ENCODE results near the gene SLC24A3.

SLC24A3 gene

DNA sequence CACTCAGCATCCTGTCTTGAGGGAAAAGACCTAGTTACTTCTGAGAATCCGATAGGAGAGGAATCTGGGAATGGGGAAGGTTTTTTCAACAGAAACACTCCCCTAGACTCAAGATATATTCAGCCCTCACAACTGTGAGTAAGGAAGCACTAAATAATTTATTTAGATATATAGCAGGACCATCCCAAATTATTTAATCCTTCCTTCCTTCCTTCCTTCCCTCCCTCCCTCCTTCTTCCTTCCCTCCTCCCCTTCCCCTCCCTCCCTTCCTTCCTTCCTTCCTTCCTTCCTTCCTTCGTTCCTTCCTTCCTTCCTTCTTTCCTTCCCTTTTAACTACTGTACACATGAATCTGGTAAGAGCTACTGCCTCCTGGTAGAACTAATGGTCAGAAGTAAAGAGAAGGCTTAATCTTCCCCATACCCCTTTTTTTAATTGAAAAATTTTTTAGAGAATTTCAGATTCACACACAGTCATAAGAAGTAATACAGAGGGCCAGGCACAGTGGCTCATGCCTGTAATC lies 10.1 kb downstream of the SLC24A3 start:
- Histone ChIP-seq H3K9me3 (ENCODE audit: control insufficient read depth, insufficient read depth, low read depth, low read length) (no peaks in the 10 kb centered on the region), H3K4me3 (ENCODE audit: low read depth, low read length) (no peak overlapping the region), H3K27ac (ENCODE audit: extremely low read depth, low read depth, low read length) (no peak overlapping the region), H3K36me3 (ENCODE audit: control insufficient read depth in 2 of 2, insufficient read depth in 1 of 2, low read length in 2 of 2) (no peaks in the 10 kb centered on the region), H3K4me1 (ENCODE audit: control insufficient read depth, insufficient read depth, low read length) (no peaks in the 10 kb centered on the region)
- POLR2A ChIA-PET = no interaction called here
- TF ChIP-seq ZBTB8A (tag by site-specific recombination; IDR thresholded peaks at IDR 0.05) = no peak
- TF ChIP-seq, protein P1, sequence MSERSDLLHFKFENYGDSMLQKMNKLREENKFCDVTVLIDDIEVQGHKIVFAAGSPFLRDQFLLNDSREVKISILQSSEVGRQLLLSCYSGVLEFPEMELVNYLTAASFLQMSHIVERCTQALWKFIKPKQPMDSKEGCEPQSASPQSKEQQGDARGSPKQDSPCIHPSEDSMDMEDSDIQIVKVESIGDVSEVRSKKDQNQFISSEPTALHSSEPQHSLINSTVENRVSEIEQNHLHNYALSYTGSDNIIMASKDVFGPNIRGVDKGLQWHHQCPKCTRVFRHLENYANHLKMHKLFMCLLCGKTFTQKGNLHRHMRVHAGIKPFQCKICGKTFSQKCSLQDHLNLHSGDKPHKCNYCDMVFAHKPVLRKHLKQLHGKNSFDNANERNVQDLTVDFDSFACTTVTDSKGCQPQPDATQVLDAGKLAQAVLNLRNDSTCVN (tag by site-specific recombination; optimal IDR thresholded peaks at IDR 0.05) = no peak
- TF ChIP-seq, protein P2, sequence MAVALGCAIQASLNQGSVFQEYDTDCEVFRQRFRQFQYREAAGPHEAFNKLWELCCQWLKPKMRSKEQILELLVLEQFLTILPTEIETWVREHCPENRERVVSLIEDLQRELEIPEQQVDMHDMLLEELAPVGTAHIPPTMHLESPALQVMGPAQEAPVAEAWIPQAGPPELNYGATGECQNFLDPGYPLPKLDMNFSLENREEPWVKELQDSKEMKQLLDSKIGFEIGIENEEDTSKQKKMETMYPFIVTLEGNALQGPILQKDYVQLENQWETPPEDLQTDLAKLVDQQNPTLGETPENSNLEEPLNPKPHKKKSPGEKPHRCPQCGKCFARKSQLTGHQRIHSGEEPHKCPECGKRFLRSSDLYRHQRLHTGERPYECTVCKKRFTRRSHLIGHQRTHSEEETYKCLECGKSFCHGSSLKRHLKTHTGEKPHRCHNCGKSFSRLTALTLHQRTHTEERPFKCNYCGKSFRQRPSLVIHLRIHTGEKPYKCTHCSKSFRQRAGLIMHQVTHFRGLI (tag by site-specific recombination; IDR thresholded peaks at IDR 0.05) = no peak
- TF ChIP-seq ZNF48 (tag by site-specific recombination; IDR thresholded peaks at IDR 0.05) = no peak
- TF ChIP-seq ZNF223 (tag by site-specific recombination; IDR thresholded peaks at IDR 0.05) = no peak
- TF ChIP-seq ZNF521 (tag by site-specific recombination; IDR thresholded peaks at IDR 0.05) = no peak
- CTCF ChIA-PET = interaction anchor here (0.7 kb wide), 1 partner anchor 699 kb away, joined by 4 read pairs; no protein-coding TSS in a partner anchor

DNA sequence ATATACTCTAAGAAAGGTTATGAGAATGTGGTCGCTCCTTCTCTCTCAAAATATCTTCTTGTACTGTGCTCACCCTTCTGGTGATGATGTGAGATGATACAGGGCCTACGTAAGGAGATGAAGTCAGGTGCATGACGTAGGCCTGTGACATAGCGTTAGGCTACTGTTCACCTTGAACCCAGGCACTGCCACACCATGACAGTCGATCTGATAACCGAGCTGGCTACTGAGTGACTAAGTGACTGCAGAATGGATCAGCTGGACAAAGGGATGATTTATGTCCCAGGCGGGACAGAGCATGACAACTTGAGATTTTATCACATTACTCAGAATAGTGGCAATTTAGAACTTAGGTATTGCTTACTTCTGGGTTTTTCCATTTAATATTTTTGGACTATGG lies 11.2 kb downstream of the SLC24A3 start:
- POLR2A ChIA-PET = no interaction called here
- TF ChIP-seq, protein P3, sequence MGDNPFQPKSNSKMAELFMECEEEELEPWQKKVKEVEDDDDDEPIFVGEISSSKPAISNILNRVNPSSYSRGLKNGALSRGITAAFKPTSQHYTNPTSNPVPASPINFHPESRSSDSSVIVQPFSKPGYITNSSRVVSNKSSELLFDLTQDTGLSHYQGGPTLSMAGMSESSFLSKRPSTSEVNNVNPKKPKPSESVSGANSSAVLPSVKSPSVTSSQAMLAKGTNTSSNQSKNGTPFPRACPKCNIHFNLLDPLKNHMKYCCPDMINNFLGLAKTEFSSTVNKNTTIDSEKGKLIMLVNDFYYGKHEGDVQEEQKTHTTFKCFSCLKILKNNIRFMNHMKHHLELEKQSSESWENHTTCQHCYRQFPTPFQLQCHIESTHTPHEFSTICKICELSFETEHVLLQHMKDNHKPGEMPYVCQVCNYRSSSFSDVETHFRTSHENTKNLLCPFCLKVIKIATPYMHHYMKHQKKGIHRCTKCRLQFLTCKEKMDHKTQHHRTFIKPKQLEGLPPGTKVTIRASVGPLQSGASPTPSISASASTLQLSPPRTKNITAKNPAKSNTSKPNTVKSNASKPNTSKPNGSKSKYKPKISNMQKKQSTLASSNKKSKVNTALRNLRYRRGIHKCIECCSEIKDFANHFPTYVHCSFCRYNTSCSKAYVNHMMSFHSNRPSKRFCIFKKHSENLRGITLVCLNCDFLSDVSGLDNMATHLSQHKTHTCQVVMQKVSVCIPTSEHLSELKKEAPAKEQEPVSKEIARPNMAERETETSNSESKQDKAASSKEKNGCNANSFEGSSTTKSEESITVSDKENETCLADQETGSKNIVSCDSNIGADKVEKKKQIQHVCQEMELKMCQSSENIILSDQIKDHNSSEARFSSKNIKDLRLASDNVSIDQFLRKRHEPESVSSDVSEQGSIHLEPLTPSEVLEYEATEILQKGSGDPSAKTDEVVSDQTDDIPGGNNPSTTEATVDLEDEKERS (tag by site-specific recombination; IDR thresholded peaks at IDR 0.05) = no peak
- TF ChIP-seq, protein P4, sequence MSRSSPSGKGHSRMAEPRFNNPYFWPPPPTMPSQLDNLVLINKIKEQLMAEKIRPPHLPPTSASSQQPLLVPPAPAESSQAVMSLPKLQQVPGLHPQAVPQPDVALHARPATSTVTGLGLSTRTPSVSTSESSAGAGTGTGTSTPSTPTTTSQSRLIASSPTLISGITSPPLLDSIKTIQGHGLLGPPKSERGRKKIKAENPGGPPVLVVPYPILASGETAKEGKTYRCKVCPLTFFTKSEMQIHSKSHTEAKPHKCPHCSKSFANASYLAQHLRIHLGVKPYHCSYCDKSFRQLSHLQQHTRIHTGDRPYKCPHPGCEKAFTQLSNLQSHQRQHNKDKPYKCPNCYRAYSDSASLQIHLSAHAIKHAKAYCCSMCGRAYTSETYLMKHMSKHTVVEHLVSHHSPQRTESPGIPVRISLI (tag by site-specific recombination; IDR thresholded peaks at IDR 0.05) = no peak
- TF ChIP-seq ZNF843 (tag by site-specific recombination; IDR thresholded peaks at IDR 0.05) (no peak), ZNF175 (tag by site-specific recombination; IDR thresholded peaks at IDR 0.05) (no peak), ZNF350 (tag by site-specific recombination; IDR thresholded peaks at IDR 0.05) (no peak), ZNF184 (tag by site-specific recombination; IDR thresholded peaks at IDR 0.05) (no peak), ZNF132 (tag by site-specific recombination; IDR thresholded peaks at IDR 0.05; ENCODE audit: borderline replicate concordance) (no peak), ZFP37 (tag by site-specific recombination; IDR thresholded peaks at IDR 0.05) (no peak), ZNF473 (tag by site-specific recombination; IDR thresholded peaks at IDR 0.05) (no peak), EGR2 (tag by site-specific recombination; IDR thresholded peaks at IDR 0.05; ENCODE audit: low read depth) (no peak), ZNF223 (tag by site-specific recombination; IDR thresholded peaks at IDR 0.05) (no peak)
- TF ChIP-seq, protein P5, sequence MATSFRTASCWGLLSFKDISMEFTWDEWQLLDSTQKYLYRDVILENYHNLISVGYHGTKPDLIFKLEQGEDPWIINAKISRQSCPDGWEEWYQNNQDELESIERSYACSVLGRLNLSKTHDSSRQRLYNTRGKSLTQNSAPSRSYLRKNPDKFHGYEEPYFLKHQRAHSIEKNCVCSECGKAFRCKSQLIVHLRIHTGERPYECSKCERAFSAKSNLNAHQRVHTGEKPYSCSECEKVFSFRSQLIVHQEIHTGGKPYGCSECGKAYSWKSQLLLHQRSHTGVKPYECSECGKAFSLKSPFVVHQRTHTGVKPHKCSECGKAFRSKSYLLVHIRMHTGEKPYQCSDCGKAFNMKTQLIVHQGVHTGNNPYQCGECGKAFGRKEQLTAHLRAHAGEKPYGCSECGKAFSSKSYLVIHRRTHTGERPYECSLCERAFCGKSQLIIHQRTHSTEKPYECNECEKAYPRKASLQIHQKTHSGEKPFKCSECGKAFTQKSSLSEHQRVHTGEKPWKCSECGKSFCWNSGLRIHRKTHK (tag by site-specific recombination; IDR thresholded peaks at IDR 0.05) = no peak
- TF ChIP-seq, protein P6, sequence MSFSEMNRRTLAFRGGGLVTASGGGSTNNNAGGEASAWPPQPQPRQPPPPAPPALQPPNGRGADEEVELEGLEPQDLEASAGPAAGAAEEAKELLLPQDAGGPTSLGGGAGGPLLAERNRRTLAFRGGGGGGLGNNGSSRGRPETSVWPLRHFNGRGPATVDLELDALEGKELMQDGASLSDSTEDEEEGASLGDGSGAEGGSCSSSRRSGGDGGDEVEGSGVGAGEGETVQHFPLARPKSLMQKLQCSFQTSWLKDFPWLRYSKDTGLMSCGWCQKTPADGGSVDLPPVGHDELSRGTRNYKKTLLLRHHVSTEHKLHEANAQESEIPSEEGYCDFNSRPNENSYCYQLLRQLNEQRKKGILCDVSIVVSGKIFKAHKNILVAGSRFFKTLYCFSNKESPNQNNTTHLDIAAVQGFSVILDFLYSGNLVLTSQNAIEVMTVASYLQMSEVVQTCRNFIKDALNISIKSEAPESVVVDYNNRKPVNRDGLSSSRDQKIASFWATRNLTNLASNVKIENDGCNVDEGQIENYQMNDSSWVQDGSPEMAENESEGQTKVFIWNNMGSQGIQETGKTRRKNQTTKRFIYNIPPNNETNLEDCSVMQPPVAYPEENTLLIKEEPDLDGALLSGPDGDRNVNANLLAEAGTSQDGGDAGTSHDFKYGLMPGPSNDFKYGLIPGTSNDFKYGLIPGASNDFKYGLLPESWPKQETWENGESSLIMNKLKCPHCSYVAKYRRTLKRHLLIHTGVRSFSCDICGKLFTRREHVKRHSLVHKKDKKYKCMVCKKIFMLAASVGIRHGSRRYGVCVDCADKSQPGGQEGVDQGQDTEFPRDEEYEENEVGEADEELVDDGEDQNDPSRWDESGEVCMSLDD (tag by site-specific recombination; IDR thresholded peaks at IDR 0.05) = no peak
- Histone ChIP-seq H3K27ac (ENCODE audit: extremely low read depth, low read depth, low read length) (no peak overlapping the region), H3K36me3 (ENCODE audit: control insufficient read depth in 2 of 2, insufficient read depth in 1 of 2, low read length in 2 of 2) (no peaks in the 10 kb centered on the region), H3K4me3 (ENCODE audit: low read depth, low read length) (no peak overlapping the region), H3K4me1 (ENCODE audit: control insufficient read depth, insufficient read depth, low read length) (no peaks in the 10 kb centered on the region), H3K9me3 (ENCODE audit: control insufficient read depth, insufficient read depth, low read depth, low read length) (no peaks in the 10 kb centered on the region)
- CTCF ChIA-PET = no interaction called here
